Transverse colon (tissue), 4 donors: ENCODE results near the gene ADSL. TPM values are rescaled to one million over a fixed set of nuclear protein-coding genes. Genes with fewer than 3 reads are reported as not detected.

ENCODE experiments used
- DNase-seq: peaks from one replicate; pipeline ENCODE4 v3.0.0-alpha.2; 2019
- H3K27ac ChIP-seq, 4 donors: fragments of 200-600 bp; sonication (generic); 2 replicates each; pipeline ENCODE4 v1.5.1; 2016 to 2018; ENCODE audit warnings: inconsistent platforms in 4 of 4
- H3K27me3 ChIP-seq: fragments of 200-600 bp; sonication (generic); 2 replicates; pipeline ENCODE4 v1.5.1; 2017; ENCODE audit warnings: inconsistent platforms
- H3K36me3 ChIP-seq, 4 donors: fragments of 200-600 bp; sonication (generic); 2 replicates each; pipeline ENCODE4 v1.5.1; 2017 to 2019; ENCODE audit warnings: inconsistent platforms in 4 of 4
- H3K4me1 ChIP-seq, 4 donors: fragments of 200-600 bp; sonication (generic); 2 replicates each; pipeline ENCODE4 v1.5.1; 2017 to 2020; ENCODE audit warnings: inconsistent platforms in 4 of 4
- H3K4me3 ChIP-seq, 4 donors: fragments of 200-600 bp; sonication (generic); 1 replicate in 1 of 4; 2 replicates in 3 of 4; pipeline versions ENCODE4 v1.5.1 to v1.6.1; 2017 to 2019; ENCODE audit warnings: inconsistent platforms in 4 of 4
- H3K9me3 ChIP-seq, 2 donors: fragments of 200-600 bp; sonication (generic); 2 replicates each; pipeline ENCODE4 v1.5.1; 2017 to 2019; ENCODE audit warnings: inconsistent platforms in 2 of 2
- CTCF ChIP-seq, 5 experiments: fragments of 200-600 bp in 3 of 5; fragments of 450-650 bp in 2 of 5; sonication (generic) in 3 of 5; IDR thresholded peaks; 1 replicate in 2 of 5; 2 replicates in 3 of 5; pipeline ENCODE4 v1.5.1; 2016 to 2017; ENCODE audit warnings: antibody characterized with exemption in 5 of 5, inconsistent platforms in 3 of 5, mild to moderate bottlenecking in 2 of 5, moderate library complexity in 1 of 5
- EP300 ChIP-seq: sonication (generic); formaldehyde crosslinking; IDR thresholded peaks from one replicate; pipeline ENCODE4 v1.6.1; 2017; ENCODE audit warnings: antibody characterized with exemption, low read depth
- POLR2A ChIP-seq: fragments of 450-650 bp; IDR thresholded peaks from one replicate; pipeline ENCODE4 v1.6.1; 2016; ENCODE audit warnings: antibody characterized with exemption, mild to moderate bottlenecking, moderate library complexity
- POLR2AphosphoS5 ChIP-seq, 3 donors: sonication (generic); formaldehyde crosslinking; IDR thresholded peaks; one replicate each; pipeline ENCODE4 v1.6.1; 2016; ENCODE audit warnings: antibody characterized with exemption in 3 of 3
- WGBS, 2 donors: methylation state at CpG; one replicate each; pipeline ENCODE4 v1.1.5; 2018; ENCODE audit warnings: low coverage in 1 of 2; 5-methylcytosine and 5-hydroxymethylcytosine counted together
- in situ Hi-C, 4 donors: fragments of 200-750 bp; cut with MboI; loops; one replicate each; pipeline versions ENCODE4 v1.15.0 to v1.15.1; 2017; ENCODE audit warnings: low sequenced_read_pairs in 3 of 4, low pct_ligation_motif_present in 1 of 4, low pct_unique_long_range_greater_than_20kb in 1 of 4
- intact Hi-C: fragments of 100-400 bp; cut with DNase I; formaldehyde crosslinking; loops from one replicate; pipeline ENCODE4 v1.15.1; 2023; ENCODE audit warnings: low total_unique reads
- total RNA-seq, 4 donors: library from RNA; depleted of rRNA; stranded (reverse); fragments of >200 nt; gene quantifications; one replicate each; pipeline ENCODE4 v1.1.0, GENCODE V29; 2016

Gene ADSL
- total RNA-seq, 4 donors from 2014 or later, result 13.5 to 70.7 (median 41.8) TPM

GRCh38 chr22:40408718-40409612 is 62.7 kb downstream of the ADSL start:
- TF ChIP-seq EP300 (no peak), POLR2A (no peak), POLR2AphosphoS5 (IDR thresholded peaks at IDR 0.05) (no peak), CTCF (IDR thresholded peaks at IDR 0.05) (no peak)
- no peaks in the 10 kb centered on the region for H3K9me3 ChIP-seq
- H3K36me3 ChIP-seq, result peaks cover 0 to 55% (median 17%) of the 10 kb centered on the region in 4 donors
- H3K27me3 ChIP-seq, result no peaks in the 10 kb centered on the region
- no peak overlapping the region for H3K4me3 ChIP-seq
- H3K4me1 ChIP-seq, result no peaks in the 10 kb centered on the region
- in situ Hi-C loops (no loop called here), intact Hi-C loops (no loop called here)
- no peak for DNase-seq
- H3K27ac ChIP-seq, result no peak overlapping the region
- 94% methylated on average over 17 of the region's 21 CpGs; no CpG with 5 or more reads in 1 of the 2 donors for WGBS, 2 donors

- H3K4me1 ChIP-seq, result no peaks in the 10 kb centered on the region
- intact Hi-C loops (no loop called here), in situ Hi-C loops (no loop called here)
- no peaks in the 10 kb centered on the region for H3K27me3 ChIP-seq
- no peak overlapping the region for H3K4me3 ChIP-seq
- peaks cover 0 to 55% (median 17%) of the 10 kb centered on the region in 4 donors for H3K36me3 ChIP-seq
- 89% methylated on average over 3 of the region's 11 CpGs; no CpG with 5 or more reads in 1 of the 2 donors for whole genome bisulfite sequencing, 2 donors
- DNase-seq, result no peak
- no peak for TF ChIP-seq EP300
- H3K27ac ChIP-seq, result no peak overlapping the region
- no peaks in the 10 kb centered on the region for H3K9me3 ChIP-seq
Observed at GRCh38 chr22:40409613-40410113, 63.4 kb downstream of the ADSL start.

GRCh38 chr22:40410272-40410671 is 64.0 kb downstream of the ADSL start:
- in situ Hi-C loops (no loop called here), intact Hi-C loops (no loop called here)
- H3K9me3 ChIP-seq, result no peaks in the 10 kb centered on the region
- TF ChIP-seq POLR2AphosphoS5 (IDR thresholded peaks at IDR 0.05), result peak in 1 of 3 donors; percentile 13
- no peak for TF ChIP-seq POLR2A
- no peak for DNase-seq
- no peak overlapping the region for H3K27ac ChIP-seq
- H3K36me3 ChIP-seq, result peaks cover 0 to 52% (median 15%) of the 10 kb centered on the region in 4 donors
- WGBS, 2 donors, result 92% methylated on average over 8 of the region's 8 CpGs; no CpG with 5 or more reads in 1 of the 2 donors
- no peak overlapping the region for H3K4me3 ChIP-seq
- H3K4me1 ChIP-seq, result peaks cover 0 to 5% (median 2%) of the 10 kb centered on the region in 4 donors
- H3K27me3 ChIP-seq, result no peaks in the 10 kb centered on the region

- TF ChIP-seq EP300, result no peak
- TF ChIP-seq POLR2A, result no peak
- no peak for TF ChIP-seq CTCF (IDR thresholded peaks at IDR 0.05)
- no peak for TF ChIP-seq POLR2AphosphoS5 (IDR thresholded peaks at IDR 0.05)
- Histone ChIP-seq H3K27ac (no peak overlapping the region), H3K4me1 (peaks cover 0 to 11% (median 5%) of the 10 kb centered on the region in 4 donors), H3K4me3 (no peak overlapping the region), H3K9me3 (no peaks in the 10 kb centered on the region), H3K36me3 (peaks cover 0 to 45% (median 12%) of the 10 kb centered on the region in 4 donors), H3K27me3 (no peaks in the 10 kb centered on the region)
- DNase-seq, result no peak
- intact Hi-C loops, result no loop called here
- 89 to 93% methylated on average over 2 to 13 of the region's 13 CpGs for WGBS, 2 donors
- in situ Hi-C loops, result no loop called here
Observed at GRCh38 chr22:40410731-40411505, 64.6 kb downstream of the ADSL start.

GRCh38 chr22:40411506-40411861 is 65.2 kb downstream of the ADSL start:
- in situ Hi-C loops (no loop called here), intact Hi-C loops (no loop called here)
- TF ChIP-seq CTCF (IDR thresholded peaks at IDR 0.05) (no peak), POLR2A (no peak), EP300 (no peak), POLR2AphosphoS5 (IDR thresholded peaks at IDR 0.05) (no peak)
- no peak for DNase-seq
- no peaks in the 10 kb centered on the region for H3K9me3 ChIP-seq
- H3K27ac ChIP-seq, result no peak overlapping the region
- H3K27me3 ChIP-seq, result no peaks in the 10 kb centered on the region
- WGBS, 2 donors, result 87 to 100% methylated on average over 1 to 7 of the region's 7 CpGs
- peaks cover 0 to 40% (median 11%) of the 10 kb centered on the region in 4 donors for H3K36me3 ChIP-seq
- H3K4me3 ChIP-seq, result no peak overlapping the region
- peaks cover 0 to 14% (median 6%) of the 10 kb centered on the region in 4 donors for H3K4me1 ChIP-seq
